ENCODE data around the gene PRKN.
A peak's percentile ranks its signal among the peaks of the same experiment; 100 is the strongest.
"Not testable (repeated sequence)": the region's sequence is repeated elsewhere in the genome, so short reads cannot be mapped to it uniquely, and the experiment has no call there.

Gene PRKN

GRCh38 chr6:161926324-161926723 lies 801.2 kb downstream of the PRKN start:
- DNase-seq, result no peak

GRCh38 chr6:161924516-161925116 lies 803.0 kb downstream of the PRKN start:
- no peak for DNase-seq

GRCh38 chr6:161922631-161923119 lies 804.9 kb downstream of the PRKN start:
- peak; percentile 27 for DNase-seq

- DNase-seq, result no peak
Observed at GRCh38 chr6:161921602-161922395, 805.8 kb downstream of the PRKN start.

GRCh38 chr6:161919691-161920090 lies 807.9 kb downstream of the PRKN start:
- DNase-seq, result no peak

GRCh38 chr6:161918628-161919205 lies 808.8 kb downstream of the PRKN start:
- no peak for DNase-seq

GRCh38 chr6:161918109-161918531 lies 809.4 kb downstream of the PRKN start:
- no peak for DNase-seq

- DNase-seq, result no peak
Observed at GRCh38 chr6:161917645-161918044, 809.9 kb downstream of the PRKN start.

- DNase-seq, result no peak
Observed at GRCh38 chr6:161915456-161915964, 812.1 kb downstream of the PRKN start.

- no peak for DNase-seq
Observed at GRCh38 chr6:161908872-161909271, 818.7 kb downstream of the PRKN start.

- DNase-seq, result no peak
Observed at GRCh38 chr6:161906571-161906970, 821.0 kb downstream of the PRKN start.

GRCh38 chr6:161903584-161904212 lies 823.9 kb downstream of the PRKN start:
- no peak for DNase-seq

- no peak for DNase-seq
Observed at GRCh38 chr6:161901740-161902426, 825.7 kb downstream of the PRKN start.

GRCh38 chr6:161894436-161894835 lies 833.1 kb downstream of the PRKN start:
- no peak for DNase-seq

- no peak for DNase-seq
Observed at GRCh38 chr6:161891542-161891941, 836.0 kb downstream of the PRKN start.

- no peak for DNase-seq
Observed at GRCh38 chr6:161890832-161891297, 836.7 kb downstream of the PRKN start.

GRCh38 chr6:161890133-161890831 lies 837.3 kb downstream of the PRKN start:
- no peak for DNase-seq

GRCh38 chr6:161889324-161889723 lies 838.2 kb downstream of the PRKN start:
- no peak for DNase-seq

- DNase-seq, result not testable (repeated sequence)
Observed at GRCh38 chr6:161886545-161886944, 841.0 kb downstream of the PRKN start.

GRCh38 chr6:161884782-161885181 lies 842.8 kb downstream of the PRKN start:
- no peak for DNase-seq

- no peak for DNase-seq
Observed at GRCh38 chr6:161882196-161882765, 845.3 kb downstream of the PRKN start.
